Mucosa of gallbladder (tissue), 1 donor: ENCODE results near the gene CCDC54. TPM values are rescaled to one million over a fixed set of nuclear protein-coding genes. Genes with fewer than 3 reads are reported as not detected.

Experiments
- total RNA-seq: library from RNA; stranded (reverse); gene quantifications from one replicate; pipeline ENCODE4 v1.2.1, GENCODE V29; 2021
- donor health status: DM: no; HTN: no; CAD: no.

The CCDC54 gene
- total RNA-seq, 1 donor from 2014 or later = not detected

Other genes starting within 250 kb of the CCDC54 start
- gene BBX, start 145.5 kb downstream of the CCDC54 start, total RNA-seq = 94.4 TPM